ENCODE results near the gene GNAT2. TPM values are rescaled to one million over a fixed set of nuclear protein-coding genes. Genes with fewer than 3 reads are reported as not detected.

GNAT2 gene
- total RNA-seq, 1 experiment from 2014 or later = not detected

- no TSS peak for BruUV-seq (replicated peaks)
- Histone ChIP-seq H3K9me3 (no peaks in the 10 kb centered on the region), H3K4me1 (no peaks in the 10 kb centered on the region), H3K4me3 (ENCODE audit: low read depth, low read length) (no peak overlapping the region), H3K36me3 (ENCODE audit: control insufficient read depth, insufficient read depth, low read length) (no peaks in the 10 kb centered on the region), H3K27me3 (replicated peaks; ENCODE audit: control insufficient read depth, insufficient read depth, low read length) (no peaks in the 10 kb centered on the region)
- Mint-ChIP-seq H3K36me3 (ENCODE audit: insufficient read depth, unreplicated experiment) (no peaks in the 10 kb centered on the region), H3K4me3 (ENCODE audit: unreplicated experiment) (no peak overlapping the region), H3K27me3 (ENCODE audit: insufficient read depth, unreplicated experiment) (no peaks in the 10 kb centered on the region), H3K9me3 (ENCODE audit: unreplicated experiment) (no peaks in the 10 kb centered on the region), H3K4me1 (ENCODE audit: low read depth, unreplicated experiment) (peaks cover 6% of the 10 kb centered on the region), H3K27ac (ENCODE audit: unreplicated experiment) (no peak overlapping the region)
- intact Hi-C loops (cut with micrococcal nuclease; ENCODE audit: unreplicated experiment) = loop anchor here (5.0 kb wide), 1 partner anchor 112 kb away; no protein-coding TSS in a partner anchor
- no peak for DNase-seq
- ChIA-PET POLR2A (no interaction called here), CTCF (interaction anchor here (0.6 to 1.6 kb wide), 2 partner anchors 20 to 120 kb away, joined by 3 to 4 read pairs; no protein-coding TSS in a partner anchor)
- no peak for TF ChIP-seq CTCF (IDR thresholded peaks at IDR 0.05; ENCODE audit: insufficient read depth in 1 of 2, low read depth in 1 of 2, low read length in 1 of 2, severe bottlenecking in 1 of 2, unreplicated experiment in 1 of 2)
Measured at GRCh38 chr1:109659997-109660690, 40.7 kb upstream of the GNAT2 start.

- Mint-ChIP-seq H3K4me3 (ENCODE audit: unreplicated experiment) (no peak overlapping the region), H3K27ac (ENCODE audit: unreplicated experiment) (no peak overlapping the region), H3K36me3 (ENCODE audit: insufficient read depth, unreplicated experiment) (no peaks in the 10 kb centered on the region), H3K4me1 (ENCODE audit: low read depth, unreplicated experiment) (peaks cover 12% of the 10 kb centered on the region), H3K27me3 (ENCODE audit: insufficient read depth, unreplicated experiment) (no peaks in the 10 kb centered on the region), H3K9me3 (ENCODE audit: unreplicated experiment) (no peaks in the 10 kb centered on the region)
- Histone ChIP-seq H3K4me3 (ENCODE audit: low read depth, low read length) (no peak overlapping the region), H3K4me1 (no peaks in the 10 kb centered on the region), H3K36me3 (ENCODE audit: control insufficient read depth, insufficient read depth, low read length) (no peaks in the 10 kb centered on the region), H3K27me3 (replicated peaks; ENCODE audit: control insufficient read depth, insufficient read depth, low read length) (no peaks in the 10 kb centered on the region), H3K9me3 (no peaks in the 10 kb centered on the region)
- no TSS peak for BruUV-seq (replicated peaks)
- POLR2A ChIA-PET = no interaction called here
- CTCF ChIA-PET = interaction anchor here (1.6 kb wide), 1 partner anchor 19 kb away, joined by 3 read pairs; no protein-coding TSS in a partner anchor
- no peak for TF ChIP-seq CTCF (IDR thresholded peaks at IDR 0.05; ENCODE audit: insufficient read depth in 1 of 2, low read depth in 1 of 2, low read length in 1 of 2, severe bottlenecking in 1 of 2, unreplicated experiment in 1 of 2)
- DNase-seq = no peak
- intact Hi-C loops (cut with micrococcal nuclease; ENCODE audit: unreplicated experiment) = loop anchor here (5.0 kb wide), 1 partner anchor 113 kb away; no protein-coding TSS in a partner anchor
Measured at GRCh38 chr1:109659145-109659544, 39.7 kb upstream of the GNAT2 start.

GRCh38 chr1:109658533-109659042 lies 39.2 kb upstream of the GNAT2 start:
- Mint-ChIP-seq H3K36me3 (ENCODE audit: insufficient read depth, unreplicated experiment) (no peaks in the 10 kb centered on the region), H3K9me3 (ENCODE audit: unreplicated experiment) (no peaks in the 10 kb centered on the region), H3K4me1 (ENCODE audit: low read depth, unreplicated experiment) (peaks cover 12% of the 10 kb centered on the region), H3K27me3 (ENCODE audit: insufficient read depth, unreplicated experiment) (no peaks in the 10 kb centered on the region), H3K27ac (ENCODE audit: unreplicated experiment) (no peak overlapping the region), H3K4me3 (ENCODE audit: unreplicated experiment) (no peak overlapping the region)
- H3K36me3 ChIP-seq (ENCODE audit: control insufficient read depth, insufficient read depth, low read length) = no peaks in the 10 kb centered on the region
- POLR2A ChIA-PET = no interaction called here
- CTCF ChIA-PET = interaction anchor here (1.0 kb wide), 1 partner anchor 118 kb away, joined by 3 read pairs; no protein-coding TSS in a partner anchor
- intact Hi-C loops (cut with micrococcal nuclease; ENCODE audit: unreplicated experiment) = loop anchor here (5.0 kb wide), 1 partner anchor 114 kb away; no protein-coding TSS in a partner anchor
- no peak for TF ChIP-seq CTCF (IDR thresholded peaks at IDR 0.05; ENCODE audit: insufficient read depth in 1 of 2, low read depth in 1 of 2, low read length in 1 of 2, severe bottlenecking in 1 of 2, unreplicated experiment in 1 of 2)
- H3K27me3 ChIP-seq (replicated peaks; ENCODE audit: control insufficient read depth, insufficient read depth, low read length) = no peaks in the 10 kb centered on the region
- H3K4me1 ChIP-seq = no peaks in the 10 kb centered on the region
- no TSS peak for BruUV-seq (replicated peaks)
- no peaks in the 10 kb centered on the region for H3K9me3 ChIP-seq
- DNase-seq = no peak
- no peak overlapping the region for H3K4me3 ChIP-seq (ENCODE audit: low read depth, low read length)
